Neural cell (in vitro differentiated cells): ENCODE measurements around the gene BCAT1. TPM values are rescaled to one million over a fixed set of nuclear protein-coding genes. Genes with fewer than 3 reads are reported as not detected.

ENCODE experiments used
- H2AFZ ChIP-seq: fragments of 200-600, 300-800 bp; sonication (generic), shearing (Covaris generic); 2 replicates; pipeline ENCODE4 v1.6.0; 2014; ENCODE audit warnings: low read depth, mild to moderate bottlenecking, antibody characterized with exemption, low read length, moderate library complexity
- H3F3A ChIP-seq: fragments of 200-600 bp; shearing (Covaris generic); 2 replicates; pipeline ENCODE4 v1.6.1; 2016; ENCODE audit warnings: mild to moderate bottlenecking, moderate library complexity, mixed read lengths, antibody characterized with exemption, low read length; ENCODE audit not compliant: insufficient read depth, poor library complexity, severe bottlenecking
- H3K27ac ChIP-seq: fragments of 200-600, 300-800 bp; sonication (generic), shearing (Covaris generic); 2 replicates; pipeline ENCODE4 v1.5.1; 2014; ENCODE audit warnings: mild to moderate bottlenecking, low read length, moderate library complexity
- H3K27me3 ChIP-seq: fragments of 300-800, 200-600 bp; sonication (generic), shearing (Covaris generic); 2 replicates; pipeline ENCODE4 v1.6.0; 2014; ENCODE audit warnings: mild to moderate bottlenecking, low read depth, low read length, moderate library complexity; ENCODE audit not compliant: insufficient read depth
- H3K36me3 ChIP-seq: fragments of 300-800, 200-600 bp; sonication (generic), shearing (Covaris generic); 2 replicates; pipeline ENCODE4 v1.5.1; 2014; ENCODE audit warnings: mild to moderate bottlenecking, antibody characterized with exemption, low read length, moderate library complexity; ENCODE audit not compliant: insufficient read depth
- H3K4me2 ChIP-seq: fragments of 300-800, 200-600 bp; sonication (generic), shearing (Covaris generic); 2 replicates; pipeline ENCODE4 v1.6.0; 2014; ENCODE audit warnings: mild to moderate bottlenecking, low read length
- H3K4me3 ChIP-seq: fragments of 300-800, 200-600 bp; sonication (generic), shearing (Covaris generic); 2 replicates; pipeline ENCODE4 v1.5.1; 2014; ENCODE audit warnings: mild to moderate bottlenecking, low read length, moderate library complexity
- H3K79me2 ChIP-seq: fragments of 200-600 bp; shearing (Covaris generic); replicated peaks from 2 replicates; pipeline ENCODE4 v1.6.0; 2014; ENCODE audit warnings: mild to moderate bottlenecking, low read length, moderate library complexity; ENCODE audit not compliant: insufficient read depth
- H3K9ac ChIP-seq: fragments of 300-800, 200-600 bp; sonication (generic), shearing (Covaris generic); 2 replicates; pipeline ENCODE4 v1.6.1; 2016; ENCODE audit warnings: mild to moderate bottlenecking, low read length, mixed read lengths
- H3K9me2 ChIP-seq: fragments of 200-600 bp; shearing (Covaris generic); 2 replicates; pipeline ENCODE4 v1.6.1; 2016; ENCODE audit warnings: mild to moderate bottlenecking, low read length, mixed read lengths; ENCODE audit not compliant: insufficient read depth
- H3K9me3 ChIP-seq: fragments of 200-600, 300-800 bp; sonication (generic), shearing (Covaris generic); 2 replicates; pipeline ENCODE4 v1.6.1; 2016; ENCODE audit warnings: mild to moderate bottlenecking, mixed run types, low read length, moderate library complexity, mixed read lengths
- H4K20me1 ChIP-seq: fragments of 200-600 bp; shearing (Covaris generic); 2 replicates; pipeline ENCODE4 v1.6.1; 2016; ENCODE audit warnings: mild to moderate bottlenecking, mixed run types; ENCODE audit not compliant: insufficient read depth
- EP300 ChIP-seq: fragments of 450-650 bp; conservative IDR thresholded peaks from 2 replicates; pipeline ENCODE4 v1.6.1; 2014; ENCODE audit warnings: antibody characterized with exemption, mild to moderate bottlenecking, moderate library complexity; ENCODE audit not compliant: poor library complexity, severe bottlenecking
- EZH2 ChIP-seq: fragments of 200-600, 300-800 bp; shearing (Covaris generic), sonication (generic); IDR thresholded peaks from 2 replicates; pipeline ENCODE4 v1.6.1; 2014; ENCODE audit warnings: antibody characterized with exemption, low read length, borderline replicate concordance, mild to moderate bottlenecking; ENCODE audit not compliant: insufficient read depth, poor library complexity, severe bottlenecking
- MXI1 ChIP-seq: fragments of 450-650 bp; conservative IDR thresholded peaks from 2 replicates; pipeline ENCODE4 v1.6.1; 2014; ENCODE audit warnings: antibody characterized with exemption, mild to moderate bottlenecking; ENCODE audit not compliant: poor library complexity, severe bottlenecking
- POLR2AphosphoS5 ChIP-seq: IDR thresholded peaks from 2 replicates; pipeline ENCODE4 v1.6.1; 2012
- RAD21 ChIP-seq: fragments of 450-650 bp; conservative IDR thresholded peaks from 2 replicates; pipeline ENCODE4 v1.6.1; 2014; ENCODE audit warnings: antibody characterized with exemption, mild to moderate bottlenecking, moderate library complexity
- REST ChIP-seq: IDR thresholded peaks from 2 replicates; pipeline ENCODE4 v1.6.1; 2012; ENCODE audit warnings: borderline replicate concordance
- TAF1 ChIP-seq: IDR thresholded peaks from 2 replicates; pipeline ENCODE4 v1.6.1; 2012; ENCODE audit warnings: low read depth
- polyA plus RNA-seq: library from polyadenylated mRNA; depleted of rRNA; stranded (reverse); fragments of >200 nt; gene quantifications from 2 replicates; pipeline ENCODE4 v1.2.3, GENCODE V29; 2014
- TF ChIP-seq, protein P1 (sequence below): fragments of 450-650 bp; IDR thresholded peaks from 2 replicates; pipeline ENCODE4 v1.5.1; 2014; ENCODE audit warnings: antibody characterized with exemption, mild to moderate bottlenecking, moderate library complexity; ENCODE audit not compliant: poor library complexity, severe bottlenecking

The BCAT1 gene
- polyA plus RNA-seq, 1 donor from 2014 or later, result 31.3 TPM

GRCh38 chr12:24982250-24982649 lies 33.3 kb upstream of the BCAT1 start:
- TF ChIP-seq POLR2AphosphoS5 (no peak), TAF1 (no peak), EP300 (no peak), EZH2 (no peak), MXI1 (no peak), RAD21 (no peak), REST (no peak)
- no peaks in the 10 kb centered on the region for H3K9me2 ChIP-seq
- H3K36me3 ChIP-seq, result no peaks in the 10 kb centered on the region
- no peak overlapping the region for H3K4me2 ChIP-seq
- no peak overlapping the region for H2AFZ ChIP-seq
- no peak overlapping the region for H3K27ac ChIP-seq
- no peaks in the 10 kb centered on the region for H3K27me3 ChIP-seq
- H3K79me2 ChIP-seq, result no peaks in the 10 kb centered on the region
- no peaks in the 10 kb centered on the region for H3K9me3 ChIP-seq
- H4K20me1 ChIP-seq, result no peaks in the 10 kb centered on the region
- H3K9ac ChIP-seq, result no peak overlapping the region
- H3F3A ChIP-seq, result no peaks in the 10 kb centered on the region
- no peak overlapping the region for H3K4me3 ChIP-seq

- Histone ChIP-seq H4K20me1 (no peaks in the 10 kb centered on the region), H2AFZ (no peak overlapping the region), H3F3A (no peaks in the 10 kb centered on the region), H3K36me3 (no peaks in the 10 kb centered on the region), H3K27me3 (no peaks in the 10 kb centered on the region), H3K4me3 (no peak overlapping the region), H3K79me2 (no peaks in the 10 kb centered on the region), H3K9me3 (no peaks in the 10 kb centered on the region), H3K4me2 (no peak overlapping the region), H3K9ac (no peak overlapping the region), H3K27ac (no peak overlapping the region), H3K9me2 (no peaks in the 10 kb centered on the region)
- no peak for TF ChIP-seq REST
- no peak for TF ChIP-seq EP300
- TF ChIP-seq MXI1, result no peak
- TF ChIP-seq, protein P1, sequence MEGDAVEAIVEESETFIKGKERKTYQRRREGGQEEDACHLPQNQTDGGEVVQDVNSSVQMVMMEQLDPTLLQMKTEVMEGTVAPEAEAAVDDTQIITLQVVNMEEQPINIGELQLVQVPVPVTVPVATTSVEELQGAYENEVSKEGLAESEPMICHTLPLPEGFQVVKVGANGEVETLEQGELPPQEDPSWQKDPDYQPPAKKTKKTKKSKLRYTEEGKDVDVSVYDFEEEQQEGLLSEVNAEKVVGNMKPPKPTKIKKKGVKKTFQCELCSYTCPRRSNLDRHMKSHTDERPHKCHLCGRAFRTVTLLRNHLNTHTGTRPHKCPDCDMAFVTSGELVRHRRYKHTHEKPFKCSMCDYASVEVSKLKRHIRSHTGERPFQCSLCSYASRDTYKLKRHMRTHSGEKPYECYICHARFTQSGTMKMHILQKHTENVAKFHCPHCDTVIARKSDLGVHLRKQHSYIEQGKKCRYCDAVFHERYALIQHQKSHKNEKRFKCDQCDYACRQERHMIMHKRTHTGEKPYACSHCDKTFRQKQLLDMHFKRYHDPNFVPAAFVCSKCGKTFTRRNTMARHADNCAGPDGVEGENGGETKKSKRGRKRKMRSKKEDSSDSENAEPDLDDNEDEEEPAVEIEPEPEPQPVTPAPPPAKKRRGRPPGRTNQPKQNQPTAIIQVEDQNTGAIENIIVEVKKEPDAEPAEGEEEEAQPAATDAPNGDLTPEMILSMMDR, result no peak
Measured at GRCh38 chr12:24979976-24980730, 31.3 kb upstream of the BCAT1 start.
